Sigmoid colon (tissue), 4 donors: Measurements from ENCODE around the gene ZFP36L2.

Experiments used
- EP300 ChIP-seq, 4 donors: sonication (generic); formaldehyde crosslinking; IDR thresholded peaks; one replicate each; pipeline ENCODE4 v1.6.1; 2017; ENCODE audit warnings: antibody characterized with exemption in 4 of 4
- POLR2A ChIP-seq, 2 donors: fragments of 450-650 bp; IDR thresholded peaks; one replicate each; pipeline ENCODE4 v1.6.1; 2016; ENCODE audit warnings: antibody characterized with exemption in 2 of 2, mild to moderate bottlenecking in 2 of 2, moderate library complexity in 2 of 2
- TF ChIP-seq, protein P1 (sequence below), 4 experiments: fragments of 450-650 bp in 3 of 4; fragments of 200-600 bp in 1 of 4; IDR thresholded peaks; one replicate each; pipeline ENCODE4 v1.5.1; 2016 to 2019; ENCODE audit warnings: antibody characterized with exemption in 4 of 4, mild to moderate bottlenecking in 3 of 4, moderate library complexity in 2 of 4

DNA sequence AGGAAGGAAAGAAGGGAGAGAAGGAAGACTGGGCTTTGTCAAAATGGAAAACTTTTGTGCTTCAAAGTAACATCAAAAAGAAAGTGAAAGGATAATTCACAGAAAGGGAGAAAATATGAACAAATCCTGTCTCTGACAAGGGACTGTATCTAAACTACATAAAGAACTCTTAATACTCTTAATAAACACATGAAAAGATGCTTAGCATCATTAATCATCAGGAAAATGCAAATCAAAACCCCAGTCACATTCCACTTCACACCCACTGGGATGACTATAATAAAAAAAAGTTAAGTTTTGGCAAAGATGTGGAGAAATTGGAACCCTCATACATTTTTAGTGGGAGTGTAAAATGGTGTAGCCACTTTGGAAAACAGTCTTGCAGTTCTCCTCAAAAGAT is 11.8 kb upstream of the ZFP36L2 start:
- TF ChIP-seq, protein P1, sequence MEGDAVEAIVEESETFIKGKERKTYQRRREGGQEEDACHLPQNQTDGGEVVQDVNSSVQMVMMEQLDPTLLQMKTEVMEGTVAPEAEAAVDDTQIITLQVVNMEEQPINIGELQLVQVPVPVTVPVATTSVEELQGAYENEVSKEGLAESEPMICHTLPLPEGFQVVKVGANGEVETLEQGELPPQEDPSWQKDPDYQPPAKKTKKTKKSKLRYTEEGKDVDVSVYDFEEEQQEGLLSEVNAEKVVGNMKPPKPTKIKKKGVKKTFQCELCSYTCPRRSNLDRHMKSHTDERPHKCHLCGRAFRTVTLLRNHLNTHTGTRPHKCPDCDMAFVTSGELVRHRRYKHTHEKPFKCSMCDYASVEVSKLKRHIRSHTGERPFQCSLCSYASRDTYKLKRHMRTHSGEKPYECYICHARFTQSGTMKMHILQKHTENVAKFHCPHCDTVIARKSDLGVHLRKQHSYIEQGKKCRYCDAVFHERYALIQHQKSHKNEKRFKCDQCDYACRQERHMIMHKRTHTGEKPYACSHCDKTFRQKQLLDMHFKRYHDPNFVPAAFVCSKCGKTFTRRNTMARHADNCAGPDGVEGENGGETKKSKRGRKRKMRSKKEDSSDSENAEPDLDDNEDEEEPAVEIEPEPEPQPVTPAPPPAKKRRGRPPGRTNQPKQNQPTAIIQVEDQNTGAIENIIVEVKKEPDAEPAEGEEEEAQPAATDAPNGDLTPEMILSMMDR (IDR thresholded peaks at IDR 0.05): no peak
- TF ChIP-seq EP300 (IDR thresholded peaks at IDR 0.05) (no peak), POLR2A (IDR thresholded peaks at IDR 0.05) (no peak)
